K562 (cell line): ENCODE measurements around the gene COX15. TPM values are rescaled to one million over a fixed set of nuclear protein-coding genes. Genes with fewer than 3 reads are reported as not detected.

Experiments used
- ATAC-seq: fragments of 200-7000 bp; cut with Tn5 transposase; 3 replicates; pipeline ENCODE4 v1.9.1; 2020; ENCODE audit warnings: moderate library complexity
- BruUV-seq: library from RNA; stranded (reverse); fragments of 400-500 nt; replicated peaks from 2 replicates; lab custom pipeline; 2021; lab: Mats Ljungman, UMichigan
- CTCF ChIA-PET: fragments of 300-600 bp; formaldehyde crosslinking; extraction: SDS; loops from one replicate; lab custom pipeline; 2021; ENCODE audit warnings: low intra/inter-chr PET ratio; lab: Yijun Ruan, JAX
- POLR2A ChIA-PET: fragments of 300-600, 350-650 bp; sonication (Branson Sonifier 250); formaldehyde crosslinking; extraction: SDS; loops from one replicate; lab custom pipeline; 2021; ENCODE audit warnings: antibody characterized with exemption, inconsistent platforms; lab: Yijun Ruan, JAX
- DNase-seq, 4 experiments: peaks; one replicate each; pipeline versions ENCODE4 v3.0.0 to v3.0.0-alpha.2; 2011 to 2018; ENCODE audit warnings: low spot score in 3 of 4, mixed read lengths in 3 of 4; ENCODE audit errors: extremely low read depth in 1 of 4
- FAIRE-seq: peaks from 2 replicates; lab custom pipeline; 2011; peaks lifted over from hg19 to GRCh38; lab: Jason Lieb, UNC
- H2AFZ ChIP-seq: 2 replicates; pipeline ENCODE4 v1.6.0; 2011; ENCODE audit warnings: low read depth, low read length, control low read depth, inconsistent platforms
- H3K27ac ChIP-seq: fragments of 200-600 bp; 3 replicates; pipeline ENCODE4 v1.8.0; 2011; ENCODE audit warnings: low read depth, mild to moderate bottlenecking, control low read depth, inconsistent platforms, low read length, moderate library complexity, mixed read lengths; ENCODE audit errors: extremely low read depth
- H3K27me3 ChIP-seq, 2 experiments: fragments of 300-600 bp in 1 of 2; 2 replicates in 1 of 2; 3 replicates in 1 of 2; pipeline versions ENCODE4 v1.6.0 to v1.8.0; 2011; ENCODE audit warnings: inconsistent platforms in 2 of 2, low read length in 2 of 2, mild to moderate bottlenecking in 1 of 2, mixed read lengths in 1 of 2, moderate library complexity in 1 of 2; ENCODE audit not compliant: control insufficient read depth in 2 of 2, insufficient read depth in 2 of 2
- H3K36me3 ChIP-seq: fragments of 300-600 bp; 3 replicates; pipeline ENCODE4 v1.8.0; 2011; ENCODE audit warnings: mild to moderate bottlenecking, low read length, inconsistent platforms; ENCODE audit not compliant: control insufficient read depth, insufficient read depth
- H3K4me1 ChIP-seq, 2 experiments: fragments of 200-600 bp in 1 of 2; replicated peaks in 1 of 2; 2 replicates in 1 of 2; 3 replicates in 1 of 2; pipeline versions ENCODE4 v1.5.1 to v1.8.0; 2011; ENCODE audit warnings: inconsistent platforms in 2 of 2, low read length in 2 of 2, mild to moderate bottlenecking in 1 of 2, mixed read lengths in 1 of 2, moderate library complexity in 1 of 2; ENCODE audit not compliant: control insufficient read depth in 2 of 2, insufficient read depth in 2 of 2
- H3K4me2 ChIP-seq: 2 replicates; pipeline ENCODE4 v1.6.1; 2011; ENCODE audit warnings: low read length, control low read depth, inconsistent platforms, mixed read lengths; ENCODE audit not compliant: insufficient read depth
- H3K4me3 ChIP-seq: fragments of 200-600 bp; sonication (generic), shearing (Covaris generic); 2 replicates; pipeline ENCODE4 v1.5.1; 2016; ENCODE audit warnings: control low read depth, inconsistent platforms
- H3K79me2 ChIP-seq: fragments of 200-600 bp; 3 replicates; pipeline ENCODE4 v1.8.0; 2011; ENCODE audit warnings: low read length, inconsistent platforms; ENCODE audit not compliant: control insufficient read depth, insufficient read depth
- H3K9ac ChIP-seq, 2 experiments: 2 replicates each; pipeline versions ENCODE4 v1.6.0 to v1.6.1; 2011; ENCODE audit warnings: low read depth in 2 of 2, low read length in 2 of 2, control low read depth in 1 of 2, inconsistent platforms in 1 of 2, mild to moderate bottlenecking in 1 of 2, mixed read lengths in 1 of 2; ENCODE audit not compliant: insufficient read depth in 1 of 2
- H3K9me1 ChIP-seq: one replicate; pipeline ENCODE4 v1.6.0; 2011; ENCODE audit warnings: inconsistent platforms, mild to moderate bottlenecking, low read length, moderate library complexity; ENCODE audit not compliant: control insufficient read depth, insufficient read depth
- H3K9me3 ChIP-seq: replicated peaks from 2 replicates; pipeline ENCODE4 v1.5.1; 2011; ENCODE audit warnings: low read depth, low read length, inconsistent platforms; ENCODE audit not compliant: control insufficient read depth, insufficient read depth
- H4K20me1 ChIP-seq: replicated peaks from 2 replicates; pipeline ENCODE4 v1.6.1; 2011; ENCODE audit warnings: low read length, inconsistent platforms, mixed read lengths; ENCODE audit not compliant: control insufficient read depth, insufficient read depth
- HMBOX1 ChIP-seq: sonication (generic); IDR thresholded peaks from 2 replicates; pipeline ENCODE4 v1.6.1; 2016
- LEF1 ChIP-seq: fragments of 450-650 bp; IDR thresholded peaks from 2 replicates; pipeline ENCODE4 v1.6.1; 2016; ENCODE audit warnings: mild to moderate bottlenecking
- VEZF1 ChIP-seq: fragments of 200-800 bp; sonication (Bioruptor generic); IDR thresholded peaks from 2 replicates; pipeline ENCODE4 v1.6.1; 2017; ENCODE audit warnings: missing genetic modification characterization, missing compliant biosample characterization
- ZNF143 ChIP-seq: sonication (generic); formaldehyde crosslinking; IDR thresholded peaks from 2 replicates; pipeline ENCODE4 v1.9.0; 2022; ENCODE audit warnings: mild to moderate bottlenecking, missing genetic modification reagents
- ZNF239 ChIP-seq: fragments of 250-450 bp; sonication (Bioruptor Pico); IDR thresholded peaks from 2 replicates; pipeline ENCODE4 v1.4.0; 2020; ENCODE audit warnings: mild to moderate bottlenecking
- WGBS: fragments of 100-300 bp; shearing (Covaris generic); methylation state at CpG from one replicate; pipeline ENCODE4 v1.1.6; 2016; ENCODE audit warnings: low coverage, mixed read lengths; ENCODE audit not compliant: insufficient coverage; ENCODE audit errors: missing lambda C conversion rate; 5-methylcytosine and 5-hydroxymethylcytosine counted together
- in situ Hi-C: fragments of 300-500 bp; cut with MboI; formaldehyde crosslinking; loops from 4 replicates; pipeline ENCODE4 v1.15.0; 2018; ENCODE audit warnings: inconsistent platforms, mixed read lengths
- intact Hi-C: fragments of 100-400 bp; cut with micrococcal nuclease; formaldehyde crosslinking; loops from 2 replicates; pipeline ENCODE4 v1.14.2; 2022
- polyA plus RNA-seq, 8 experiments: library from polyadenylated mRNA; depleted of rRNA in 4 of 8; stranded (reverse) in 5 of 8; unstranded in 3 of 8; fragments of >200 nt; fragmentation: Nextera tagmentation in 2 of 8; fragmentation: Illumina TruSeq in 1 of 8; extraction: Ambion mirVana in 2 of 8; extraction: Trizol in 1 of 8; gene quantifications; 2 replicates each; pipeline versions ENCODE4 v1.2.1 to v1.2.3, GENCODE V29; 2011 to 2014; ENCODE audit warnings: inconsistent platforms in 1 of 8, missing spikeins in 1 of 8
- total RNA-seq, 7 experiments: library from RNA; depleted of rRNA in 6 of 7; stranded (reverse); fragments of >200 nt in 6 of 7; fragmentation: Illumina TruSeq in 2 of 7; extraction: Trizol in 2 of 7; gene quantifications; 2 replicates each; pipeline versions ENCODE4 v1.2.1 to v1.2.3, GENCODE V29; 2011 to 2021; ENCODE audit warnings: low replicate concordance in 1 of 7
- TF ChIP-seq, protein P1 (sequence below): fragments of 450-650 bp; formaldehyde crosslinking; IDR thresholded peaks from 2 replicates; pipeline ENCODE4 v1.4.0; 2020; ENCODE audit warnings: mild to moderate bottlenecking, mixed read lengths
- TF ChIP-seq, protein P2 (sequence below): fragments of 250-450 bp; sonication (Bioruptor Pico); IDR thresholded peaks from 2 replicates; pipeline ENCODE4 v1.5.0; 2021

Gene COX15
- total and polyA plus RNA-seq, 9 of the 15 experiments (the other 6 are each of a cell fraction or from before 2014, with no cell fraction given) = 17.4 to 45.1 (median 23.7) TPM

DNA sequence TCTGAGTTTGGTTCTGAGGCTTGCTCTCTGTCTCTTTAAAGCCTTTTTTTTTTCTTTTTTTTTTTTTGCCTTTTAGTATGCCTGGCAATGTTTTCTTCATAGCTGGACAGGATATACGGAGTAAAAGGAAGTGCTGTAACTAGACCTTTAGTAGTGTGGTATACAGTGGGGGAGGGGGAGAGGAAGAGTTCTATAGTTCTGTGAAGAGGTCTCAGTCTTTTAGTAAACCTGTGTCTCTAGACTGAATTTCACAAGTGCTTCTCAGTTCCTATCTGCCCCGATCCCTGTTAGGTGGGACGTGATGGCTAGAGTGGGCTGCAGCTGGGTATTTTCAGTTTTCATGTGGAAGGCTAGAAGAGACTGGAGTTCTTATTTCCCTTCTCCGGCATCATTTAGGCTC is 47.4 kb upstream of the COX15 start:
- Histone ChIP-seq H3K27me3 (no peaks in the 10 kb centered on the region), H3K79me2 (no peaks in the 10 kb centered on the region), H3K9ac (no peak overlapping the region), H3K4me1 (peaks cover 1 to 5% of the 10 kb centered on the region in 2 experiments; a peak in 3 of 5 replicates), H3K9me1 (no peaks in the 10 kb centered on the region), H3K9me3 (no peaks in the 10 kb centered on the region), H4K20me1 (no peaks in the 10 kb centered on the region), H3K4me3 (no peak overlapping the region), H3K27ac (no peak overlapping the region), H2AFZ (no peak overlapping the region), H3K36me3 (no peaks in the 10 kb centered on the region), H3K4me2 (no peak overlapping the region)
- ChIA-PET CTCF (no interaction called here), POLR2A (no interaction called here)
- FAIRE-seq = no peak
- in situ Hi-C loops (no loop called here), intact Hi-C loops (no loop called here)
- DNase-seq = no peak
- no TSS peak for BruUV-seq
- WGBS = 5% methylated on average over 4 of the region's 4 CpGs
- ATAC-seq = no peak
- TF ChIP-seq VEZF1 = no peak
- no peak for TF ChIP-seq LEF1
- no peak for TF ChIP-seq ZNF143 (CRISPR knock-in tag)
- TF ChIP-seq, protein P1, sequence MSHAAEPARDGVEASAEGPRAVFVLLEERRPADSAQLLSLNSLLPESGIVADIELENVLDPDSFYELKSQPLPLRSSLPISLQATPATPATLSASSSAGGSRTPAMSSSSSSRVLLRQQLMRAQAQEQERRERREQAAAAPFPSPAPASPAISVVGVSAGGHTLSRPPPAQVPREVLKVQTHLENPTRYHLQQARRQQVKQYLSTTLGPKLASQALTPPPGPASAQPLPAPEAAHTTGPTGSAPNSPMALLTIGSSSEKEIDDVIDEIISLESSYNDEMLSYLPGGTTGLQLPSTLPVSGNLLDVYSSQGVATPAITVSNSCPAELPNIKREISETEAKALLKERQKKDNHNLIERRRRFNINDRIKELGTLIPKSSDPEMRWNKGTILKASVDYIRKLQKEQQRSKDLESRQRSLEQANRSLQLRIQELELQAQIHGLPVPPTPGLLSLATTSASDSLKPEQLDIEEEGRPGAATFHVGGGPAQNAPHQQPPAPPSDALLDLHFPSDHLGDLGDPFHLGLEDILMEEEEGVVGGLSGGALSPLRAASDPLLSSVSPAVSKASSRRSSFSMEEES (CRISPR knock-in tag) = no peak
- TF ChIP-seq ZNF239 (CRISPR knock-in tag) = no peak
- TF ChIP-seq HMBOX1 = no peak
- TF ChIP-seq, protein P2, sequence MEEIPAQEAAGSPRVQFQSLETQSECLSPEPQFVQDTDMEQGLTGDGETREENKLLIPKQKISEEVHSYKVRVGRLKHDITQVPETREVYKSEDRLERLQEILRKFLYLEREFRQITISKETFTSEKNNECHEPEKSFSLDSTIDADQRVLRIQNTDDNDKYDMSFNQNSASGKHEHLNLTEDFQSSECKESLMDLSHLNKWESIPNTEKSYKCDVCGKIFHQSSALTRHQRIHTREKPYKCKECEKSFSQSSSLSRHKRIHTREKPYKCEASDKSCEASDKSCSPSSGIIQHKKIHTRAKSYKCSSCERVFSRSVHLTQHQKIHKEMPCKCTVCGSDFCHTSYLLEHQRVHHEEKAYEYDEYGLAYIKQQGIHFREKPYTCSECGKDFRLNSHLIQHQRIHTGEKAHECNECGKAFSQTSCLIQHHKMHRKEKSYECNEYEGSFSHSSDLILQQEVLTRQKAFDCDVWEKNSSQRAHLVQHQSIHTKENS (CRISPR knock-in tag) = no peak
